HEK293 (cell line): ENCODE measurements around the gene LIMCH1.

Source experiments
- CTCF ChIA-PET: fragments of 350-600 bp; formaldehyde crosslinking; extraction: SDS; loops from one replicate; lab custom pipeline; 2021; ENCODE audit warnings: antibody characterized with exemption; lab: Yijun Ruan, JAX
- POLR2A ChIA-PET: fragments of 300-600 bp; formaldehyde crosslinking; extraction: SDS; loops from one replicate; lab custom pipeline; 2020; ENCODE audit warnings: antibody characterized with exemption, inconsistent platforms; lab: Yijun Ruan, JAX
- H3K27ac ChIP-seq: fragments of 200-500 bp; sonication (Bioruptor generic); 2 replicates; pipeline ENCODE4 v1.5.1; 2014; ENCODE audit warnings: low read depth, low read length, control low read depth, inconsistent platforms; ENCODE audit errors: extremely low read depth
- H3K36me3 ChIP-seq, 2 experiments: fragments of 200-500 bp in 1 of 2; sonication (Bioruptor generic) in 1 of 2; 1 replicate in 1 of 2; 2 replicates in 1 of 2; pipeline ENCODE4 v1.5.1; 2014 to 2017; ENCODE audit warnings: inconsistent platforms in 2 of 2, low read length in 2 of 2; ENCODE audit not compliant: control insufficient read depth in 2 of 2, insufficient read depth in 1 of 2
- H3K4me1 ChIP-seq: fragments of 200-500 bp; sonication (Bioruptor generic); 2 replicates; pipeline ENCODE4 v1.5.1; 2014; ENCODE audit warnings: mild to moderate bottlenecking, low read length, inconsistent platforms; ENCODE audit not compliant: control insufficient read depth, insufficient read depth
- H3K4me3 ChIP-seq: 2 replicates; pipeline ENCODE4 v1.5.1; 2011; ENCODE audit warnings: low read depth, mild to moderate bottlenecking, control low read depth, low read length, moderate library complexity
- H3K9me3 ChIP-seq: fragments of 200-500 bp; sonication (Bioruptor generic); 2 replicates; pipeline ENCODE4 v1.5.1; 2014; ENCODE audit warnings: low read depth, low read length, inconsistent platforms; ENCODE audit not compliant: control insufficient read depth, insufficient read depth
- MYNN ChIP-seq: fragments of 450-650 bp; formaldehyde crosslinking; IDR thresholded peaks from 2 replicates; pipeline ENCODE4 v1.5.1; 2016; ENCODE audit warnings: missing biosample characterization, missing genetic modification characterization, borderline replicate concordance
- SETDB1 ChIP-seq: IDR thresholded peaks from one replicate; pipeline ENCODE4 v1.6.1; 2017; ENCODE audit warnings: mild to moderate bottlenecking, low read length, moderate library complexity, mixed read lengths; ENCODE audit not compliant: insufficient read length
- ZBTB11 ChIP-seq: fragments of 450-650 bp; formaldehyde crosslinking; conservative IDR thresholded peaks from 2 replicates; pipeline ENCODE4 v1.5.1; 2016; ENCODE audit warnings: low read depth, missing biosample characterization, missing genetic modification characterization
- ZNF2 ChIP-seq: fragments of 450-650 bp; formaldehyde crosslinking; IDR thresholded peaks from 2 replicates; pipeline ENCODE4 v1.5.1; 2016; ENCODE audit warnings: missing biosample characterization, missing genetic modification characterization
- ZNF335 ChIP-seq: fragments of 450-650 bp; formaldehyde crosslinking; conservative IDR thresholded peaks from 2 replicates; pipeline ENCODE4 v1.5.1; 2016; ENCODE audit warnings: missing biosample characterization, missing genetic modification characterization
- ZNF350 ChIP-seq: fragments of 450-650 bp; formaldehyde crosslinking; IDR thresholded peaks from 2 replicates; pipeline ENCODE4 v1.5.0; 2017; ENCODE audit warnings: missing biosample characterization, mild to moderate bottlenecking, missing genetic modification characterization
- ZNF513 ChIP-seq: fragments of 450-650 bp; IDR thresholded peaks from 2 replicates; pipeline ENCODE4 v1.5.1; 2018; ENCODE audit warnings: missing biosample characterization, missing genetic modification characterization
- ZNF585B ChIP-seq: fragments of 450-650 bp; formaldehyde crosslinking; IDR thresholded peaks from 2 replicates; pipeline ENCODE4 v1.5.1; 2016; ENCODE audit warnings: missing biosample characterization, missing genetic modification characterization
- ZNF654 ChIP-seq: fragments of 450-650 bp; formaldehyde crosslinking; IDR thresholded peaks from 2 replicates; pipeline ENCODE4 v1.5.1; 2016; ENCODE audit warnings: low read depth, missing biosample characterization, missing genetic modification characterization
- ZNF658 ChIP-seq: fragments of 450-650 bp; formaldehyde crosslinking; IDR thresholded peaks from 2 replicates; pipeline ENCODE4; 2016; ENCODE audit warnings: missing biosample characterization, missing genetic modification characterization
- ZNF670 ChIP-seq: fragments of 450-650 bp; formaldehyde crosslinking; IDR thresholded peaks from 2 replicates; pipeline ENCODE4 v1.5.1; 2016; ENCODE audit warnings: missing biosample characterization, missing genetic modification characterization, low read depth
- ZNF747 ChIP-seq: fragments of 450-650 bp; formaldehyde crosslinking; IDR thresholded peaks from 2 replicates; pipeline ENCODE4 v1.5.1; 2016; ENCODE audit warnings: missing biosample characterization, missing genetic modification characterization
- ZNF791 ChIP-seq: fragments of 450-650 bp; formaldehyde crosslinking; IDR thresholded peaks from 2 replicates; pipeline ENCODE4 v1.5.1; 2016; ENCODE audit warnings: missing biosample characterization, missing genetic modification characterization
- TF ChIP-seq, protein P1 (sequence below): fragments of 450-650 bp; formaldehyde crosslinking; IDR thresholded peaks from 2 replicates; pipeline ENCODE4 v1.5.1; 2016; ENCODE audit warnings: missing biosample characterization, missing genetic modification characterization
- TF ChIP-seq, protein P2 (sequence below): fragments of 450-650 bp; formaldehyde crosslinking; IDR thresholded peaks from 2 replicates; pipeline ENCODE4 v1.5.1; 2017; ENCODE audit warnings: missing biosample characterization, missing genetic modification characterization
- TF ChIP-seq, protein P3 (sequence below): fragments of 450-650 bp; formaldehyde crosslinking; IDR thresholded peaks from 2 replicates; pipeline ENCODE4 v1.5.1; 2017; ENCODE audit warnings: missing biosample characterization, missing genetic modification characterization

LIMCH1 gene

DNA sequence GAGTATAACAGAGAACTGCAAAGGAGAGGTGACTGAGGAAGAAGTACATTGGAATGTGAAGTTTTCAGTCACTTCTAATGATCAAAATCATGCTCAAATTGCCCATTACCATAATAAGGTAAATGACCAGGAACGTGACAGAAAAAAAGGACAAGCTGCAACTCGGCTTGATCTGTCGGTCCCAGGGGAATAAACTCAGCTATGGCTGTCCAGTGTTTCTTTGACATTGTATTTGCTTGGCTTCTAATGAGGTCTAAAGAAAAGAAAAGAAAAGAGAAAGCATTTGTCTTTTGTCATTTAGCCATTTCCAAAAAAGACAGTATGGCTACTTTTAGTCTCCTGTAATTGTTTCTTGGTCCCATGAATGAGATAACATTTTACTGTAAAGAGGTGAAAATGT, 185.3 kb downstream of the LIMCH1 start (continued):
- TF ChIP-seq ZNF513 (no peak), ZNF658 (tag by site-specific recombination) (no peak), ZBTB11 (tag by site-specific recombination) (no peak), ZNF791 (tag by site-specific recombination) (no peak), ZNF670 (tag by site-specific recombination) (no peak), ZNF585B (no peak), ZNF350 (no peak), MYNN (tag by site-specific recombination) (no peak)
- TF ChIP-seq, protein P1, sequence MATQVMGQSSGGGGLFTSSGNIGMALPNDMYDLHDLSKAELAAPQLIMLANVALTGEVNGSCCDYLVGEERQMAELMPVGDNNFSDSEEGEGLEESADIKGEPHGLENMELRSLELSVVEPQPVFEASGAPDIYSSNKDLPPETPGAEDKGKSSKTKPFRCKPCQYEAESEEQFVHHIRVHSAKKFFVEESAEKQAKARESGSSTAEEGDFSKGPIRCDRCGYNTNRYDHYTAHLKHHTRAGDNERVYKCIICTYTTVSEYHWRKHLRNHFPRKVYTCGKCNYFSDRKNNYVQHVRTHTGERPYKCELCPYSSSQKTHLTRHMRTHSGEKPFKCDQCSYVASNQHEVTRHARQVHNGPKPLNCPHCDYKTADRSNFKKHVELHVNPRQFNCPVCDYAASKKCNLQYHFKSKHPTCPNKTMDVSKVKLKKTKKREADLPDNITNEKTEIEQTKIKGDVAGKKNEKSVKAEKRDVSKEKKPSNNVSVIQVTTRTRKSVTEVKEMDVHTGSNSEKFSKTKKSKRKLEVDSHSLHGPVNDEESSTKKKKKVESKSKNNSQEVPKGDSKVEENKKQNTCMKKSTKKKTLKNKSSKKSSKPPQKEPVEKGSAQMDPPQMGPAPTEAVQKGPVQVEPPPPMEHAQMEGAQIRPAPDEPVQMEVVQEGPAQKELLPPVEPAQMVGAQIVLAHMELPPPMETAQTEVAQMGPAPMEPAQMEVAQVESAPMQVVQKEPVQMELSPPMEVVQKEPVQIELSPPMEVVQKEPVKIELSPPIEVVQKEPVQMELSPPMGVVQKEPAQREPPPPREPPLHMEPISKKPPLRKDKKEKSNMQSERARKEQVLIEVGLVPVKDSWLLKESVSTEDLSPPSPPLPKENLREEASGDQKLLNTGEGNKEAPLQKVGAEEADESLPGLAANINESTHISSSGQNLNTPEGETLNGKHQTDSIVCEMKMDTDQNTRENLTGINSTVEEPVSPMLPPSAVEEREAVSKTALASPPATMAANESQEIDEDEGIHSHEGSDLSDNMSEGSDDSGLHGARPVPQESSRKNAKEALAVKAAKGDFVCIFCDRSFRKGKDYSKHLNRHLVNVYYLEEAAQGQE (tag by site-specific recombination), result no peak

DNA sequence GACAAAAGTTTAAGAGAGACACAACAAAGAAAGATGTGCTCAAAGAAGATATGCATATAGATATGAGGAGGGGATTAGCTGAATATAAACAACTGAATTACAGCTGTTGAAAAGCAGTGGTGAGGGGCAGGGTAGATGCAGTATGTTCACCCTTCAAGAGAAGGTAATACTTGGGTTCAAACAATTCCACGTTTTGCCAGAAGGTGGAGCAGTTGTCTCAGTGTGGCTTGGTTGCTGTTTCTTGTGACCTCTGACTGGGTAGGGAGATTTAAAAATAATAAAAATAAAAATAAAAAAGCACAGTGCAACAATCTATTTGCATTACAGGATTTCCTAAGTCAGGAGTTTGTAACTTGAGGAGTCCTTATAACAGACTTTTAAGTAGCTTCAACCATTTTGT, 187.3 kb downstream of the LIMCH1 start:
- H3K27ac ChIP-seq, result no peak overlapping the region
- ChIA-PET POLR2A (no interaction called here), CTCF (interaction anchor here (0.6 to 1.5 kb wide), 6 partner anchors 18 to 947 kb away, joined by 3 to 5 read pairs (median 3); no protein-coding TSS in a partner anchor)
- TF ChIP-seq, protein P2, sequence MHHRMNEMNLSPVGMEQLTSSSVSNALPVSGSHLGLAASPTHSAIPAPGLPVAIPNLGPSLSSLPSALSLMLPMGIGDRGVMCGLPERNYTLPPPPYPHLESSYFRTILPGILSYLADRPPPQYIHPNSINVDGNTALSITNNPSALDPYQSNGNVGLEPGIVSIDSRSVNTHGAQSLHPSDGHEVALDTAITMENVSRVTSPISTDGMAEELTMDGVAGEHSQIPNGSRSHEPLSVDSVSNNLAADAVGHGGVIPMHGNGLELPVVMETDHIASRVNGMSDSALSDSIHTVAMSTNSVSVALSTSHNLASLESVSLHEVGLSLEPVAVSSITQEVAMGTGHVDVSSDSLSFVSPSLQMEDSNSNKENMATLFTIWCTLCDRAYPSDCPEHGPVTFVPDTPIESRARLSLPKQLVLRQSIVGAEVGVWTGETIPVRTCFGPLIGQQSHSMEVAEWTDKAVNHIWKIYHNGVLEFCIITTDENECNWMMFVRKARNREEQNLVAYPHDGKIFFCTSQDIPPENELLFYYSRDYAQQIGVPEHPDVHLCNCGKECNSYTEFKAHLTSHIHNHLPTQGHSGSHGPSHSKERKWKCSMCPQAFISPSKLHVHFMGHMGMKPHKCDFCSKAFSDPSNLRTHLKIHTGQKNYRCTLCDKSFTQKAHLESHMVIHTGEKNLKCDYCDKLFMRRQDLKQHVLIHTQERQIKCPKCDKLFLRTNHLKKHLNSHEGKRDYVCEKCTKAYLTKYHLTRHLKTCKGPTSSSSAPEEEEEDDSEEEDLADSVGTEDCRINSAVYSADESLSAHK (tag by site-specific recombination), result no peak
- TF ChIP-seq ZNF2 (tag by site-specific recombination) (peak; percentile 73), SETDB1 (peak; percentile 23), ZNF335 (tag by site-specific recombination) (no peak), ZNF747 (no peak), ZNF654 (peak; percentile 26; the same call in 1 of the 2 replicates)
- TF ChIP-seq, protein P3, sequence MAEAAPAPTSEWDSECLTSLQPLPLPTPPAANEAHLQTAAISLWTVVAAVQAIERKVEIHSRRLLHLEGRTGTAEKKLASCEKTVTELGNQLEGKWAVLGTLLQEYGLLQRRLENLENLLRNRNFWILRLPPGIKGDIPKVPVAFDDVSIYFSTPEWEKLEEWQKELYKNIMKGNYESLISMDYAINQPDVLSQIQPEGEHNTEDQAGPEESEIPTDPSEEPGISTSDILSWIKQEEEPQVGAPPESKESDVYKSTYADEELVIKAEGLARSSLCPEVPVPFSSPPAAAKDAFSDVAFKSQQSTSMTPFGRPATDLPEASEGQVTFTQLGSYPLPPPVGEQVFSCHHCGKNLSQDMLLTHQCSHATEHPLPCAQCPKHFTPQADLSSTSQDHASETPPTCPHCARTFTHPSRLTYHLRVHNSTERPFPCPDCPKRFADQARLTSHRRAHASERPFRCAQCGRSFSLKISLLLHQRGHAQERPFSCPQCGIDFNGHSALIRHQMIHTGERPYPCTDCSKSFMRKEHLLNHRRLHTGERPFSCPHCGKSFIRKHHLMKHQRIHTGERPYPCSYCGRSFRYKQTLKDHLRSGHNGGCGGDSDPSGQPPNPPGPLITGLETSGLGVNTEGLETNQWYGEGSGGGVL (tag by site-specific recombination), result no peak
- TF ChIP-seq, protein P1 (tag by site-specific recombination), result no peak
- H3K36me3 ChIP-seq, result no peaks in the 10 kb centered on the region
- H3K4me1 ChIP-seq, result no peaks in the 10 kb centered on the region
- H3K4me3 ChIP-seq, result no peak overlapping the region
- no peaks in the 10 kb centered on the region for H3K9me3 ChIP-seq
